HUDEP-2 (cell line): Measurements from ENCODE around the gene RFC2.
A peak's percentile ranks its signal among the peaks of the same experiment; 100 is the strongest.
"Not testable (repeated sequence)": the region's sequence is repeated elsewhere in the genome, so short reads cannot be mapped to it uniquely, and the experiment has no call there.

ENCODE experiments used
- DNase-seq, 76 experiments: peaks; one replicate each; lab custom pipeline; 2025; ENCODE audit not compliant: unreplicated experiment in 76 of 76; lab: John Stamatoyannopoulos, UW

RFC2 gene

GRCh38 chr7:74252893-74253292 lies 1.3 kb downstream of the RFC2 start:
- DNase-seq, result no peak

- DNase-seq, result not testable (repeated sequence)
Measured at GRCh38 chr7:74249058-74249457, 5.1 kb downstream of the RFC2 start.

GRCh38 chr7:74248156-74248555 lies 6.0 kb downstream of the RFC2 start:
- no peak for DNase-seq

GRCh38 chr7:74246497-74246896 lies 7.7 kb downstream of the RFC2 start:
- DNase-seq, result no peak

GRCh38 chr7:74242122-74242443 lies 12.1 kb downstream of the RFC2 start:
- no peak for DNase-seq

GRCh38 chr7:74240482-74240881 lies 13.7 kb downstream of the RFC2 start:
- no peak for DNase-seq

GRCh38 chr7:74236284-74236683 lies 17.9 kb downstream of the RFC2 start:
- DNase-seq, result peak in 3 of 76 experiments; percentile 3 to 19 (median 10)

- peak in 2 of 76 experiments; percentile 6 to 21 for DNase-seq
Measured at GRCh38 chr7:74235518-74236268, 18.5 kb downstream of the RFC2 start.

GRCh38 chr7:74233655-74234285 lies 20.4 kb downstream of the RFC2 start:
- DNase-seq, result peak in 21 of 76 experiments; percentile 3 to 55 (median 17)

- DNase-seq, result no peak
Measured at GRCh38 chr7:74231232-74231590, 23.0 kb downstream of the RFC2 start.

- DNase-seq, result no peak
Measured at GRCh38 chr7:74230446-74231231, 23.6 kb downstream of the RFC2 start.

GRCh38 chr7:74228951-74229900 lies 25.0 kb downstream of the RFC2 start:
- no peak for DNase-seq

- no peak for DNase-seq
Measured at GRCh38 chr7:74226633-74227032, 27.6 kb downstream of the RFC2 start.

- no peak for DNase-seq
Measured at GRCh38 chr7:74225400-74225799, 28.8 kb downstream of the RFC2 start.

- not testable (repeated sequence) for DNase-seq
Measured at GRCh38 chr7:74224907-74225306, 29.3 kb downstream of the RFC2 start.

- no peak for DNase-seq
Measured at GRCh38 chr7:74224511-74224832, 29.7 kb downstream of the RFC2 start.

- DNase-seq, result peak in 6 of 76 experiments; percentile 8 to 27 (median 12)
Measured at GRCh38 chr7:74223711-74224510, 30.3 kb downstream of the RFC2 start.

- no peak for DNase-seq
Measured at GRCh38 chr7:74222851-74223710, 31.1 kb downstream of the RFC2 start.

GRCh38 chr7:74221713-74222112 lies 32.5 kb downstream of the RFC2 start:
- DNase-seq, result no peak
